Neuron (in vitro differentiated cells): ENCODE data around the gene TUBG1.

Experiments
- H2AFZ ChIP-seq: one replicate; pipeline ENCODE4 v1.6.1; 2013; ENCODE audit warnings: low read depth, mild to moderate bottlenecking, inconsistent platforms, low read length, moderate library complexity
- H3K27me3 ChIP-seq: one replicate; pipeline ENCODE4 v1.6.1; 2013; ENCODE audit warnings: low read length; ENCODE audit not compliant: insufficient read depth
- H3K36me3 ChIP-seq: one replicate; pipeline ENCODE4 v1.6.1; 2013; ENCODE audit warnings: low read length; ENCODE audit not compliant: insufficient read depth
- H3K4me1 ChIP-seq: one replicate; pipeline ENCODE4 v1.6.1; 2013; ENCODE audit warnings: low read length; ENCODE audit not compliant: insufficient read depth
- H3K4me3 ChIP-seq: 2 replicates; pipeline ENCODE4 v1.5.1; 2013; ENCODE audit warnings: mild to moderate bottlenecking, low read length, moderate library complexity
- H3K9me3 ChIP-seq: one replicate; pipeline ENCODE4 v1.6.1; 2013; ENCODE audit warnings: low read length

Gene TUBG1

GRCh38 chr17:42568341-42569111, 41.0 kb upstream of the TUBG1 start:
- peaks cover 60% of the 10 kb centered on the region for H3K36me3 ChIP-seq
- H3K27me3 ChIP-seq, result no peaks in the 10 kb centered on the region
- H2AFZ ChIP-seq, result no peak overlapping the region
- H3K4me1 ChIP-seq, result peaks cover 16% of the 10 kb centered on the region
- H3K9me3 ChIP-seq, result no peaks in the 10 kb centered on the region
- H3K4me3 ChIP-seq, result no peak overlapping the region

DNA sequence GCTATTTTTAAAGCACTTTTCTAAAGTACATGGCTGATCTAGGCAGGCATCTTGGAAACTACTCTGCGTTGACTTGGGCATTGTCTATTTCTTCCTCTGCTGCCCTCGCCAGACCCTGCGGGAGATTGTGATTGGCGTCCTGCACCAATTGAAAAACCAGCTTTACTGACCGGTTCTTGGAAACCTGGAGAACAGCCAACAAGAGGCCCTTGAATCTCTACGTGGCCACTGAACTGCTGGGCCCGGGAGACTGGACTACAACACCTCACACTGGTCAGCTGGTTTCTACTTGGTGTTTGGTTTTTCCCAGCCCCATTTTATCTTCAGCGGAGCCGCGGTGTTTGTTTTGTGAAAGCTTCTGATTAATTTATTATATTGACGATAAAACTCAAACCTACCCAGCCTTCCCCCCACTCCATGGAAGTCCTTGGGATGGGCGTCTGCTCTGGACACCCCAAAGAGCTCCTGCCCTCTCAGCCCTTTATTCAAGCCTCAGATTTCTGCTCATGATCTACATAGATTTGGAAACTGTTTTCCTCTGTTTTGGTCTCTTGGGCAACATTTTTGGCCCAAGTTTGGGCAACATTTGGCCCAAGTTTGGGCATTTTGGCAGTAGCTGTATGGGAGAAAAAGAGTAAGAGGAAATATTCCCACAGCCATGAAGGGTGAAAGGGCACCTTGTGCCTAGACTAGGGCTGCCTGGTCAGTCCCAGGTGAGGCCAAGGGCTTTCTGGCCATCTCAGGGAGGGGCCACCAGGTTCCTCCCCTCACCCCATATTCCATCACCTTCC, 37.9 kb upstream of the TUBG1 start:
- Histone ChIP-seq H2AFZ (no peak overlapping the region), H3K4me3 (no peak overlapping the region), H3K36me3 (peaks cover 67% of the 10 kb centered on the region), H3K27me3 (no peaks in the 10 kb centered on the region), H3K4me1 (peaks cover 20% of the 10 kb centered on the region), H3K9me3 (no peaks in the 10 kb centered on the region)

- H3K36me3 ChIP-seq, result peaks cover 67% of the 10 kb centered on the region
- no peaks in the 10 kb centered on the region for H3K27me3 ChIP-seq
- H3K4me1 ChIP-seq, result peaks cover 20% of the 10 kb centered on the region
- no peak overlapping the region for H3K4me3 ChIP-seq
- no peak overlapping the region for H2AFZ ChIP-seq
- H3K9me3 ChIP-seq, result no peaks in the 10 kb centered on the region
Measured at GRCh38 chr17:42573095-42573494, 36.4 kb upstream of the TUBG1 start.

DNA sequence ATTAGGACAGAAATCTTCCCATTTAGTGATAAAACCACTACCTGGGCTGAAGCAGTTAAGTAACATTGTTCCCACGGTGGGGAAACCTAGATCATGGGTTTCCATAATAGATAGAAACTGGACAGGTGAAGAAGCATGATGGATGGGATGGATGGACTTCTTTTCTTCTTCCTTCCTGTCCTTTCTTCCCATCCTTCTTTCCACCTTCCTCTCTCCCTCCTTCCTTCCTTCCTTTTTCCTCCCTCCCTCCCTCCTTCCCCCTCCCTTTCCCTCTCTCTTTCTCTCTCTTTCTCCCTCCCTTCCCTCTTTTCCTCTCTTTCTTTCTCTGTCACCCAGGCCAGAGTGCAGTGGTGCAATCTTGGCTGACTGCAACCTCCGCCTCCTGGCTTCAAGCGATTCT, 35.0 kb upstream of the TUBG1 start:
- H3K27me3 ChIP-seq, result no peaks in the 10 kb centered on the region
- H3K36me3 ChIP-seq, result peaks cover 60% of the 10 kb centered on the region
- H3K9me3 ChIP-seq, result no peaks in the 10 kb centered on the region
- no peak overlapping the region for H3K4me3 ChIP-seq
- peaks cover 23% of the 10 kb centered on the region for H3K4me1 ChIP-seq
- H2AFZ ChIP-seq, result no peak overlapping the region

DNA sequence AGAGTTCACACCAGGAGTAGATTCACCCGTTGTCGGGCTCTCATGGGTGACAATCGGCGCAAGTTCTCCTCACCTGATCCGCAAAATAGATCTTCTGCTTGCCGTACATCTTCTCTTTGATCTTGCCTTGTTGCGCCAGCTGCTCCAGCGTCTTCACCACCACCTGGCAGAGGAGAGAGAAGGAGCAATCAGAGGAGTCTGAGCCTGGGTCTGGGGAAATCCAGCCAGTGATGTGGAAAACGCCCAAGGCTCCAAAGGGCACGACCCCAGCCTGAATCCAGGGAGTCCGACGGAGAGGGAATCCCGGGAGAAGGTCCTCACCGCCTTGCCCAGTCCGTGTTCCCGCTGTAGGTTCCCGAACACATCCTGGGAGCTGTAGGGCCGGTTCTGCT, 32.3 kb upstream of the TUBG1 start:
- Histone ChIP-seq H3K4me3 (peak overlapping the region; percentile 83), H3K27me3 (no peaks in the 10 kb centered on the region), H3K36me3 (peaks cover 63% of the 10 kb centered on the region), H2AFZ (no peak overlapping the region), H3K4me1 (peaks cover 23% of the 10 kb centered on the region), H3K9me3 (no peaks in the 10 kb centered on the region)

GRCh38 chr17:42577532-42578281, 31.8 kb upstream of the TUBG1 start, which contains the start of gene PSMC3IP:
TSS of gene PSMC3IP (minus strand) at chr17:42577729. CDS start at chr17:42577686, 43 bp downstream.
- Histone ChIP-seq H3K4me1 (peaks cover 23% of the 10 kb centered on the region), H3K27me3 (no peaks in the 10 kb centered on the region), H3K4me3 (peak within 1 kb of the TSS; percentile 83), H2AFZ (peak within 1 kb of the TSS; percentile 74), H3K9me3 (no peaks in the 10 kb centered on the region), H3K36me3 (peaks cover 64% of the 10 kb centered on the region)

GRCh38 chr17:42578282-42578869, 31.1 kb upstream of the TUBG1 start:
- H3K4me3 ChIP-seq, result peak overlapping the region; percentile 83
- H3K36me3 ChIP-seq, result peaks cover 64% of the 10 kb centered on the region

DNA sequence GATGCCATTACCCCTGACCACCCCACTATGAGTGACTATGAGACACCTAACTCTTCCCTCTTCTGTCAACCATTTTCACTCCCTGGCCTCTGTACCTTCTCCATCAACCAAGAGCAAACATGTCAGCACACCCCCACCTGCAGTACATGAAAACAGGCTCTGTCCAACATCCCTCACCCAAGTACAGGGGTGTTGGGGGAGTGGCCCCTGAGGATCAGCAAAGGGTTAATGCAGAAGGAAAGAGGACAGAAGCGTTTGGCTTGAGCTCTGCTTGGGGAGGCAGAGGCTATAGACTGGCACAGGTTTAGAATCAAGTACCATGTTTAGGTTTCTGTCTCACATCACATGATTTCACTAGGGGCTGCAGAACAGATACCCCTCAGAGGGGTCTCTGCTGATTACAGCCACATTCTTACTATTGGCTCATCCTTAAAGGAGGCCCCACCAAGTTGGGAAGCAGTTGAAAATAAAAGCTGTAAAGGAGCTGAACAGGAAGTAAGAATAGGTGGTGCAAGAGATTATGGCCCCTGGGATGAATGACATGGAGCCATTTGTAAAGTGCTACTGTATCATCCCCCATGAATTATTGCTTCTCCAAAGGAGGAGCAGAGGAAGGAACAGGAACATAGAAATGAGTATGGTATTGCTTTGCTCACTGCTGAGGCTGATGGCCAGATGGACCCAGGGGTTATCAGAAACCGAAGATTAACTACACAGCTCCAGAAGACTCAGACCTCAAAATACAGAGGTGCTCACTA, 29.5 kb upstream of the TUBG1 start:
- Histone ChIP-seq H3K9me3 (no peaks in the 10 kb centered on the region), H3K36me3 (peaks cover 60% of the 10 kb centered on the region), H3K27me3 (no peaks in the 10 kb centered on the region), H3K4me1 (peaks cover 23% of the 10 kb centered on the region), H2AFZ (no peak overlapping the region), H3K4me3 (no peak overlapping the region)

More at GRCh38 chr17:42578282-42578869, 31.1 kb upstream of the TUBG1 start:
- Histone ChIP-seq H2AFZ (peak overlapping the region; percentile 74), H3K4me1 (peaks cover 23% of the 10 kb centered on the region), H3K27me3 (no peaks in the 10 kb centered on the region), H3K9me3 (no peaks in the 10 kb centered on the region)

GRCh38 chr17:42581744-42582270, 27.7 kb upstream of the TUBG1 start:
- no peak overlapping the region for H2AFZ ChIP-seq
- H3K4me1 ChIP-seq, result peaks cover 10% of the 10 kb centered on the region
- H3K36me3 ChIP-seq, result peaks cover 65% of the 10 kb centered on the region
- no peaks in the 10 kb centered on the region for H3K27me3 ChIP-seq
- H3K9me3 ChIP-seq, result no peaks in the 10 kb centered on the region
- no peak overlapping the region for H3K4me3 ChIP-seq

- H2AFZ ChIP-seq, result no peak overlapping the region
- H3K9me3 ChIP-seq, result no peaks in the 10 kb centered on the region
- no peaks in the 10 kb centered on the region for H3K4me1 ChIP-seq
- H3K4me3 ChIP-seq, result no peak overlapping the region
- H3K36me3 ChIP-seq, result peaks cover 80% of the 10 kb centered on the region
- H3K27me3 ChIP-seq, result no peaks in the 10 kb centered on the region
Measured at GRCh38 chr17:42584880-42585279, 24.6 kb upstream of the TUBG1 start.

DNA sequence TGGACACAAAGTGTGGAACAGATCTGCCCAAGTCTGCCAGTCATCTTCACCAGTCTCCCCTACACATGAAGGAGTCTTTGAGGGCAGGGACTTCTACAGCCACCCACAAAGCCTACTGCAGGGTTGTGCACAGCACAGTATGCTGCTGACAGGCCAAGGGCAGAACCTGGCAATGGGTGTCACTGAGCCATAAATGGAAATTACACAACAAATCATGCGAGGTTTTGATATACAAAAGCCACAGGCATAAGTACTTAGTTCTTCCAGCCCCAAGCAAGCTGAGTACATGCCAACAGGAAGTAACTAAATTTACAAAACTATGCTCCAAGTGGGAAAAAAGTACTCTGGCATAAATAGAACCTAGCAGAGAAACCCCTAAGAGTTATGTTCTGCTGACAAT, 24.1 kb upstream of the TUBG1 start:
- Histone ChIP-seq H3K4me3 (no peak overlapping the region), H2AFZ (no peak overlapping the region), H3K4me1 (no peaks in the 10 kb centered on the region), H3K36me3 (peaks cover 80% of the 10 kb centered on the region), H3K27me3 (no peaks in the 10 kb centered on the region), H3K9me3 (no peaks in the 10 kb centered on the region)
